NCI-H510A treated with DMSO at 0.1 percent for 48 hours (cell line): ENCODE measurements around the gene KCNMB3.

ENCODE experiments used
- DNase-seq: peaks from one replicate; lab custom pipeline; 2025; lab: John Stamatoyannopoulos, UW

Gene KCNMB3

GRCh38 chr3:179196098-179196497 lies 54.8 kb downstream of the KCNMB3 start:
- DNase-seq = no peak

GRCh38 chr3:179194931-179195330 lies 56.0 kb downstream of the KCNMB3 start:
- DNase-seq = no peak
